ENCODE measurements around the gene GGCX.
A peak's percentile ranks its signal among the peaks of the same experiment; 100 is the strongest.
"Not testable (repeated sequence)": the region's sequence is repeated elsewhere in the genome, so short reads cannot be mapped to it uniquely, and the experiment has no call there.

GGCX gene

DNA sequence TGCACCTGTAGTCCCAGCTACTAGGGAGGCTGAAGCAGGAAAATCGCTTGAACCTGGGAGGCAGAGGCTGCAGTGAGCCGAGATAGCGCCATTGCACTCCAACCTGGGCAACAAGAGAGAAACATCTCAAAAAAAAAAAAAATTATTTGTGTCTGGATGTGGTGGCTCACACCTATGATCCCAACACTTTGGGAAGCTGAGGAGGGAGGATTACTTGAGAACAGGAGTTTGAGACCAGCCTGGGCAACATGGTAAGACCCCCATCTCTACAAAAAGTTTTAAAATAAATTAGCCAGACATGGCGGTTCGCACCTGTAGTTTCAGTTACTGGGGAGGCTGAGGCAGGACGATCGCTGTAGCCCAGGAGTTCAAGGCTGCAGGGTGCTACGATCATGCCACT, 14.4 kb upstream of the GGCX start:
- DNase-seq (ENCODE audit: low read depth, low spot score) = no peak

GRCh38 chr2:85566265-85566664, 5.0 kb upstream of the GGCX start:
- no peak for DNase-seq (ENCODE audit: low read depth, low spot score)

DNA sequence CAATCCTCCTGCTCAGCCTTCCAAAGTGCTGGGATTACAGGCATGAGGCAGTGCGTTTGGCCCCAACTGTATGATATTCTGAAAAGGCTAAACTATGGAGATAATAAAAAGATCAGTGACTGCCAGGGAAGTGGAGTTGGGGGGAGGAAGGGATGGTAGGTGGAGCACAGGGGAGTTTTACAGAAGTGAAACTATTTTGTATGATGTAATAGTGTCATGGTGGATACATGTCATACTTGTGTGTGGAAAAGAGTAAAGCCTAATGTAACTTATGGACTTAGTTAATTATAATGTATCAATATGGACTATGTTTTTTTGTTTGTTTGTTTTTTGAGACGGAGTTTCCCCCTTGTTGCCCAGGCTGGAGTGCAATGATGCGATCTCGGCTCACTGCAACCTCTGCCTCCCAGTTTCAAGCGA, 2.9 kb upstream of the GGCX start:
- DNase-seq (ENCODE audit: low read depth, low spot score) = no peak

DNA sequence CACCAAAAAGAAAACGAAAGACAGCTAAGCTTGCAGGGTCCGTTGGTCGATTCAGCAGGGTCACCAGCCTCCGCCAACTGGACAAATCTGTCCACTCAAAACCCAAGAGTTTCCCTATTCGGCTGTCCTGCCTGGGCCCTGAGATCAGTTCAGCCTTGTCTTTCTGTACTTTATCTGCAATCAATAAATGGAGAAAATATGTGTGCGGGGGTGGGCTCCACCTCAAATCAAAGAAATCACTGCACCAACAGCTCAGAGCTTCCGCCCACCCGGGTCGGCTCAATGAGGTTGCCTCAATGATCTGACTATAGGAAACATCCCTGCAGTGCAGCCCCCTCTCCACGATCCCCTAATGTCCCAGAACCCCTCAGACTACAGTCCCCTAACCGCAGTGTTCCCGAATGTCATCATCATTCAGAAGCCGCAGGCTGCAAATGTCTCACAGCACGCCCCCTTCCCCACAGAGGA, 447 bp downstream of the GGCX start:
- DNase-seq (ENCODE audit: low read depth, low spot score) = no peak

- not testable (repeated sequence) for DNase-seq (ENCODE audit: low read depth, low spot score)
These were observed 928 bp downstream of the GGCX start for GRCh38 chr2:85560403-85560726.

- no peak for DNase-seq (ENCODE audit: low read depth, low spot score)
These were observed 3.1 kb downstream of the GGCX start for GRCh38 chr2:85558160-85558559.

GRCh38 chr2:85557130-85557529, 4.2 kb downstream of the GGCX start:
- no peak for DNase-seq (ENCODE audit: low read depth, low spot score)

- no peak for DNase-seq (ENCODE audit: low read depth, low spot score)
These were observed 6.2 kb downstream of the GGCX start for GRCh38 chr2:85554980-85555612.

- DNase-seq (ENCODE audit: low read depth, low spot score) = no peak
These were observed 8.1 kb downstream of the GGCX start for GRCh38 chr2:85553184-85553583.

DNA sequence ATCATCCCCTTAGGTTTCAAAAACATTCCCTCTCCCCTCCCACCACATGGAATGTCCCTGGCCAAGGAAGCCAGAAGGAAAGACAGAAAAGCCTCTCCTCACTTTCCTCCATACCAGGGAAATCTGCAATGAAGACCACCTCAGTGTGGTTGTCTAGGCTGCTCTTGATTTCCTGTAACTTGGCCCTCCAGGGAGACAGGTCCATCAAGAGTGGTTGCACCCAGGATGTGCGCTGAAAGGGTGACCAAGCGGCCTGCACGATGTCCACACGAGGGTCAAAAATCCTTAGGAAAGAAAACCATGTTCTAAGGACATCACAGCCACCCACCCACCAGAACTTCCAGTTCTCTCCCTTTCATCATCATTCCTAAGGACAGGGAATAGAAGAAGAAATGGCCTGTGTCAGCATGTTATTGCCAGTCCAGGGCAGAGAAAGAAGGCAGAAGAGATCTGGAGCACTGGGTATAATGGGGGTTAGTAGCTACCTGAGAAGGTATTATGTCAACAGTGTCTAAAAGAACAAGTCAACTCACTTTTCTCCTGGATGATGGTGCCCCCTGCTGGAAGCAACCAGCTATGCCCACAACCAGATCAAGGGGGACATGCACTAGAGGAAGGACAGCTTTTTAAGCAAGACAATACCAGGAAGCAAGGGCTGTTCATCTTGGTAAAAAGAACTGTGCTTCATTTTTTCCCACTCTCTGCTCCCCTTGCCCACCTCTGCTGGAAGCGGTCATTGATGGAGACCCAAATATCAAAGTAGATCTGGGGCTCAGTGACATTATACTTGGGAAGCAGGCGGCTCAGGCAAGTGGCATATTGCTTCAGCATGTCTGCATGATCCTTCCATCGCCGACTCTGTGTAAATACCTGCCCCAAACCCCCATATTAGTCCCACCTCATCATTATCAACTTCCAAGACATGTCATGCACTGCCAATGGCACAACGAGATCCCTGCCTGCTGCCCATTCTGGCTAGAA, 9.3 kb downstream of the GGCX start:
- peak; percentile 86 for DNase-seq (ENCODE audit: low read depth, low spot score)

DNA sequence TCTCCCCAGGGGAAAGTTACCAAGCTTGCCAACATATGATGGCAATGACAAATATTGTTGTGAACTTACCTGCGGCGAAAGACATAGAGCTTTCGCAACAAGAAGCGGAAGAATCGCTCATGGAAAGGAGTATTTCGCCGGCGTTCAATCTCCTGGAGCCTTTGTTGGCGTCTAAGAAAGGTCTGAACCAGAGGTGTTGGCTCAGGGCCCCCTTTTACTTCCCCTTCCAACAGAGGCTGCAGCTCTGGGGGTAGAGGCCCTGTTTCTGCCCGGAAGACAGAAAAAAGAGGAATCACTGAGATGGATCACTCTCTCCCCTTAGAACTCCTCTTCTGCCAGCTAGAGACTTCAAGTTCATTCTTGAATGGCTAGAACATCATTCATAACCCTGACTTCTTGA, 10.8 kb downstream of the GGCX start:
- no peak for DNase-seq (ENCODE audit: low read depth, low spot score)

DNA sequence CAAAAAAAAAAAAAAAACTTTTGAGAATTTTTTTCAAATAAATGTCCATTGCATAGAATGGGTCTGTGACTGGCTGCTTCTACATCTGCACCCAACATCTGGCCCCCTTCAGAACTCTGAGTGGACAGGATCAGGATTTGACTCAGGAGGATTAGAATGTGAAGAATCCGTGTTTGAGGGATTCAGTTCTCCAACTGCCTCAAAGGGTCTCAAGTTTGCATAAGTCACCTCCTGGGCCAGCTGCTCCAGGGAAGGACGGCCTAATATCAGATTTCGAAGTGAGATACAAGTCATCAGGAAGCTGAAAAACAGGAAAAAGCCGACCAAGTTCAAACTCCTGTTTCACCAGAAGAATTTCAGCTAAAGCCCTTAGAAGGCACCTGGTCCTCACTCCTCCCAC, 11.5 kb downstream of the GGCX start:
- peak; percentile 67 for DNase-seq (ENCODE audit: low read depth, low spot score)

GRCh38 chr2:85549095-85549494, 12.2 kb downstream of the GGCX start:
- no peak for DNase-seq (ENCODE audit: low read depth, low spot score)

- no peak for DNase-seq (ENCODE audit: low read depth, low spot score)
These were observed 12.7 kb downstream of the GGCX start for GRCh38 chr2:85548608-85548900.

GRCh38 chr2:85547859-85548607, 13.3 kb downstream of the GGCX start:
- DNase-seq (ENCODE audit: low read depth, low spot score) = no peak

DNA sequence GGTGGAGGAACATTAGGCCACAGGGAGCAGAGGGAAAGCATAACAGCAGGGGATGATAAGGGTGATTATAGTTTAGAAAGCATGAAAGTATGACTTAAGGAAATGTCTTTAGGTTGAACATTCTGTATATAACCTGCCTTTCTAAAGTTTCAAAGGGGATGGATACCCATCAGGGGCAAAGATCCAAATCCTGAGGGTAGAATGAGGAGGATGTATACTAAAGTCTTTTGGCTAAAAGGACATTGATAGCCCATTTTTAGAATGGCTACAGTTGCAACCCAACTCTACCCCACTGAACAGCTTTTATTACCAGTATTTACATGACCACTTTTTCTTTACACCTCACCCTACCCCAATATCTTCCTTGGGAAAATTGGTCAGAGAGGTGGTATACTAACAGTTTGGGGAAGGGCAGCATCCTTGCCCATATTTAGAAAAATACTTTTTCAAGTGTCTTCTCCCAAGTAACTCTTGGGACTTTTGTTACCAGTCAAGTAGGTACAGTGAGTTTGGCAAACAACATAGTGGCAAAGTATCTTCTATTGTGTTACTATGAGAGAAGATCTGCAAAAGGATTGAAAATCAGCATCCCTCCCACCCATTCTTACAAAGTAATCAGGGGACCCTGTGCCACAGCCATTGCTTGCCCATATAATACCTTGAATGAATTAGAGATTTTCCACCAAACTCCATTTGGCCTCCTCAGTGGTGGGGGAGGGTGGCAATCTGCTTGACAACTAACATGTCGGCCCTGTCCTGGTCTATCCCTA, 14.0 kb downstream of the GGCX start:
- DNase-seq (ENCODE audit: low read depth, low spot score) = no peak

- no peak for DNase-seq (ENCODE audit: low read depth, low spot score)
These were observed 15.5 kb downstream of the GGCX start for GRCh38 chr2:85545780-85546240.

- DNase-seq (ENCODE audit: low read depth, low spot score) = not testable (repeated sequence)
These were observed 16.1 kb downstream of the GGCX start for GRCh38 chr2:85544915-85545779.

DNA sequence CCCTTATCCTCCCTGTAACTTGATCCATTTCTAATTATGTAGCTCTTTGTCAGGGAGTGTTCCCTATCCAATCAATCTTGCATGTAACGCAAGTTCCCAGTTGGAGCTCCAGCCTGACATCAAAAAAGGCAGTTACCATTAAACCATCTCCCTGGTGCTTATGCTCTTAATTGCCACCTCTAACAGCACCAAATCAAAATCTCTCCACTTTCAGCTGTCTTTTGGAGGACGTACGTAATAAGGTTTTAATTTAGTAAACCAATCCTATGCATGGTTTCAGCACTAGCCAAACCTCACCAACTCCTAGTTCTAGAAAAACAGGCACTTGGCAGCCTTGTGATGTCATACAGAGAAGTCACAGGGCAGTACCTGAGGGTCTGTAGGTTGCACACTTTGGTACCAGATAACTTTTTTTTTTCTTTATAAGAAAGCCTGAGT, 17.0 kb downstream of the GGCX start:
- DNase-seq (ENCODE audit: low read depth, low spot score) = not testable (repeated sequence)

- no peak for DNase-seq (ENCODE audit: low read depth, low spot score)
These were observed 18.5 kb downstream of the GGCX start for GRCh38 chr2:85542777-85543176.
